Common myeloid progenitor, CD34-positive (primary cell): ENCODE measurements around the gene DAPK1.

Experiments
- CTCF ChIA-PET: fragments of 350-600 bp; sonication (Branson Sonifier 250); formaldehyde crosslinking; loops from one replicate; lab custom pipeline; 2021; ENCODE audit warnings: antibody characterized with exemption; lab: Charles Lee
- POLR2A ChIA-PET: fragments of 350-600 bp; sonication (Branson Sonifier 250); formaldehyde crosslinking; loops from one replicate; lab custom pipeline; 2021; ENCODE audit warnings: antibody characterized with exemption; lab: Charles Lee
- DNase-seq, 3 donors: peaks; one replicate each; pipeline versions ENCODE4 v3.0.0 to v3.0.0-alpha.2; 2013
- H3K27ac ChIP-seq, 2 experiments: 1 replicate in 1 of 2; 2 replicates in 1 of 2; pipeline ENCODE4 v1.7.0; 2013; ENCODE audit warnings: inconsistent platforms in 2 of 2, low read length in 2 of 2, mild to moderate bottlenecking in 2 of 2, low read depth in 1 of 2, moderate library complexity in 1 of 2; ENCODE audit not compliant: severe bottlenecking in 2 of 2, insufficient read depth in 1 of 2, poor library complexity in 1 of 2
- H3K27me3 ChIP-seq, 5 experiments: replicated peaks in 2 of 5; 1 replicate in 3 of 5; 2 replicates in 2 of 5; pipeline versions ENCODE4 v1.6.1 to v1.7.0; 2013; ENCODE audit warnings: low read length in 4 of 5, mild to moderate bottlenecking in 2 of 5, moderate library complexity in 2 of 5, inconsistent platforms in 1 of 5; ENCODE audit not compliant: insufficient read depth in 5 of 5, control insufficient read depth in 4 of 5
- H3K36me3 ChIP-seq, 4 experiments: 1 replicate in 2 of 4; 2 replicates in 2 of 4; pipeline versions ENCODE4 v1.6.1 to v1.7.0; 2013; ENCODE audit warnings: low read length in 3 of 4, control low read depth in 1 of 4, mild to moderate bottlenecking in 1 of 4; ENCODE audit not compliant: control insufficient read depth in 4 of 4, insufficient read depth in 4 of 4
- H3K4me1 ChIP-seq, 4 experiments: 1 replicate in 3 of 4; 2 replicates in 1 of 4; pipeline versions ENCODE4 v1.6.1 to v1.7.1; 2013; ENCODE audit warnings: low read length in 3 of 4, mild to moderate bottlenecking in 3 of 4, control low read depth in 1 of 4, inconsistent platforms in 1 of 4, moderate library complexity in 1 of 4; ENCODE audit not compliant: control insufficient read depth in 4 of 4, insufficient read depth in 4 of 4; ENCODE audit errors: control extremely low read depth in 1 of 4
- H3K4me3 ChIP-seq, 7 experiments: 1 replicate in 4 of 7; 2 replicates in 3 of 7; pipeline versions ENCODE4 v1.5.1 to v1.7.0; 2013; ENCODE audit warnings: mild to moderate bottlenecking in 7 of 7, low read length in 6 of 7, moderate library complexity in 6 of 7, inconsistent platforms in 2 of 7, low read depth in 2 of 7, control low read depth in 1 of 7; ENCODE audit not compliant: insufficient read depth in 4 of 7, control insufficient read depth in 1 of 7; ENCODE audit errors: extremely low read depth in 1 of 7
- H3K9me3 ChIP-seq, 5 experiments: 1 replicate in 4 of 5; 2 replicates in 1 of 5; pipeline versions ENCODE4 v1.6.1 to v1.7.1; 2013; ENCODE audit warnings: low read length in 4 of 5, mild to moderate bottlenecking in 2 of 5, inconsistent platforms in 1 of 5, low read depth in 1 of 5, moderate library complexity in 1 of 5; ENCODE audit not compliant: control insufficient read depth in 4 of 5, insufficient read depth in 2 of 5; ENCODE audit errors: control extremely low read depth in 1 of 5
- WGBS: methylation state at CpG from one replicate; pipeline ENCODE4 v1.1.5; 2013; ENCODE audit not compliant: insufficient coverage; 5-methylcytosine and 5-hydroxymethylcytosine counted together

The DAPK1 gene

DNA sequence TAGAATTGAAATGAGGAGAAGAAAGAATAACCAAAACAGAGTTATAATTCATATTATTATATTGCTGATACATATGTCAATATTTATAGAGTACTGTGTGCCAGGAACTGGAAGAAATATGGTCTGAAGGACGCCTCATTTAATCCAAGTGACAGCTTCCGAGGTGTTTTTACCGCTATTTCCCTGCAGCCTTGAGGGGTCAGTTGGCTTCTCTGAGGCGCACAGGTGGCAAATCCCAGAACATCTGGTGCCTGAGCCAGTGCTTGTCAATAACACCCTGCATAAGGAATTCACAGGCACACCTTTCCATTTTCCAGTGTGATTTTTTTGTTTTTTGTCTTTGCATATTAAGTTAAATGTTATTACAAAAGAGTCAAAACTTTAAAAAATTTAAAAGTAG is 185.0 kb downstream of the DAPK1 start:
- ChIA-PET POLR2A (no interaction called here), CTCF (no interaction called here)
- 97% methylated on average over 3 of the region's 4 CpGs for WGBS

DNA sequence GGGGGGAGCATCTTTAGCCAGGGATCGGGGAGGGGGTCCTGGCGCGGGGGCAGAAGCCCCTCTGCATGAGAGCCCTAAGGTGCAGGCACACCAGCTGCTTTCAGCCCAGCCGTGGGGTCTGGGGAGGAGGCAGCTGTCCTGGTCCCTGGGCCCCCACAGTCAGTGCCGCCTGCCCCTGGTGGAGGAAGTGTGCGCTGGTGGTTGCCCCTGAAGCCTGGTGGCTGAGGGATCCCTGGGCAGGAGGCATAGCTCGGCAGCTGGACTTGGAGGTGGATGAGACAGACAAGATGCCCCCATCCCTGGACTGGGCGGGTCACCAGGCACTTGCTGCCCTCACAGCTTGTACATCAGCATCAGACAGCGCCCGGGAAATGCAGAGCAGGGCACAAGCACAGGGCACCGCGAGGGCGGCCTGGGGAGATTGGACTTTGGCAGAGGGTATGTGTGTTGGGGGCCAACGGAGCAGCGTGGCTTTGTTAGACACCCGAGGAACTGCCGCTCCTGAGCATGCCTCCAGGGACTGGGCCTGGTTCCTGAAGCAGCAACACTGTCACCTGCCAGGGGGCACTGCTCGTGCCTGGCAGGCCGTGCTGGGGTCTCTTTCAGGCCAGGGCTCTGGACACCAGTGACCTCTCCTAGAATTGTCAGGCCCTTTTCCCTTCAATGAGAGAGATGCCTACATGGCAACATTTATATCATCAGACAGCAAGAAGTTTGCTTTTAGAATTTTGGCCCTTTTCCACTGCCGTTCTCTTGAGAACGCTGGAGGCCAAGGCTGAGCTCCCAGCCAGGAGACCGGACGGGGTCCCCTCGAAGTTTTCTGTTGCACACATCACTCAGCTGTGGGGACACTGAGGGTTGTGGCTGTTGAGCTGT is 186.3 kb downstream of the DAPK1 start:
- 89% methylated on average over 22 of the region's 24 CpGs for WGBS
- DNase-seq = no peak
- POLR2A ChIA-PET = interaction anchor here (0.6 kb wide), 1 partner anchor 182 kb away, joined by 3 read pairs; no protein-coding TSS in a partner anchor
- Histone ChIP-seq H3K27ac (no peak overlapping the region), H3K4me3 (no peak overlapping the region), H3K36me3 (peaks cover 23 to 84% (median 51%) of the 10 kb centered on the region in 4 experiments), H3K27me3 (no peaks in the 10 kb centered on the region), H3K9me3 (no peaks in the 10 kb centered on the region), H3K4me1 (peaks cover 0 to 17% (median 6%) of the 10 kb centered on the region in 4 experiments)
- CTCF ChIA-PET = interaction anchor here (1.3 to 2.9 kb wide), 6 partner anchors 10 to 134 kb away, joined by 3 to 7 read pairs (median 5); no protein-coding TSS in a partner anchor

More for the DNA sequence above, 185.0 kb downstream of the DAPK1 start:
- Histone ChIP-seq H3K4me3 (no peak overlapping the region), H3K9me3 (no peaks in the 10 kb centered on the region), H3K27ac (no peak overlapping the region), H3K27me3 (no peaks in the 10 kb centered on the region), H3K36me3 (peaks cover 23 to 83% (median 54%) of the 10 kb centered on the region in 4 experiments), H3K4me1 (peaks cover 0 to 23% (median 8%) of the 10 kb centered on the region in 4 experiments)
- DNase-seq = no peak

DNA sequence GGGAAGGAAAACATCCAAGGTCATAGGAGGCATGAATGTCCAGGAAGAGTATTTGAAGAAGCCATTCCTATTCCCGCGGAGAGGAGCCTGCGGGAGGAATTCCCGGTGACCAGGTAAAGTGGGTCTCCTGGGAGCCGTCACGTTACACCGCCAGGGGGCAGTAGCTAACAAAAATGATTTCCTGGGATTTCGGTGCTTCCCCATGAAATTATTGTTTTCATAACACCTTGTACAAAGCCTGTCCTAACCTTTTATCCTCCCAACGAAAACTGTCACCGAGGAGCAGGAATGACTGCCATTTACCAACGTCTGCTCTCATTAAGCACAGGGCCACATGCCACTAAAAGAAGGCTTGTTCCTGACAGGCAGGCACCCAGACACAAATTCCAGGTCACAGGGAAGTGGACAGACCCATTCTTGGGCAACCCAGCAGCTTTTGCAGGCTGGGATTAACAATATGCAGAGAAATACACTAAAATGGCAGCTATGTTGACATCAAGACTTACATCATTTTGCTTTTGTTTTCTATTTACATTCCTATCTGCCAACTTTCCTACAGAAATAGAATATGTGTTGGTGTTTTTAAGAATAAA is 187.1 kb downstream of the DAPK1 start:
- Histone ChIP-seq H3K36me3 (peaks cover 26 to 86% (median 51%) of the 10 kb centered on the region in 4 experiments), H3K4me3 (no peak overlapping the region), H3K27ac (peak overlapping the region in 1 of 2 experiments; percentile 43), H3K4me1 (peaks cover 0 to 17% (median 6%) of the 10 kb centered on the region in 4 experiments), H3K27me3 (no peaks in the 10 kb centered on the region), H3K9me3 (no peaks in the 10 kb centered on the region)
- POLR2A ChIA-PET = no interaction called here
- CTCF ChIA-PET = interaction anchor here (1.3 to 2.9 kb wide), 6 partner anchors 10 to 133 kb away, joined by 3 to 7 read pairs (median 5); no protein-coding TSS in a partner anchor
- DNase-seq = no peak
- 97% methylated on average over 11 of the region's 11 CpGs for WGBS

DNA sequence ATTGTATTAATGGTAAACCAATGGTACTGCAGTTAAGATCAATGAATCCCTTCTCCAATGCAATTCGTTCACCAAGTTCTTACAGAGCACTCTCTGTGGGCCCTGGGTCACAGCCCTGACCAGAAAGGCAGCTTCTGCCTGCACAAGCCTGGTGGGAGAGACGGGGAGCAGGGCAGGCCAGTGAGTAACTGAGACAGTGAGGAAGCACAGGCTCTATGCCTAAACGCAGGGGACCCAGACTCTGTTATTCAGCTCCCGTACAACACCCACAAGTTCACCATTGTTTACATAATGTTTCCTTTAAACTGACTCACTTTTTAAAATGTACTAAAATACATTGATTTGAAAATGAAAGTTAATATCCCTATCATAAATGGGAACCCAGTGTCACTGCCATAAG is 187.8 kb downstream of the DAPK1 start:
- no peak for DNase-seq
- 94% methylated on average over 2 of the region's 4 CpGs for WGBS
- CTCF ChIA-PET = interaction anchor here (0.5 to 2.9 kb wide), 7 partner anchors 14 to 196 kb away, joined by 3 to 7 read pairs (median 5); no protein-coding TSS in a partner anchor
- H3K4me3 ChIP-seq = no peak overlapping the region
- H3K27me3 ChIP-seq = no peaks in the 10 kb centered on the region
- POLR2A ChIA-PET = no interaction called here
- H3K4me1 ChIP-seq = peaks cover 0 to 17% (median 6%) of the 10 kb centered on the region in 4 experiments
- H3K27ac ChIP-seq = peak overlapping the region in 1 of 2 experiments; percentile 43
- H3K9me3 ChIP-seq = no peaks in the 10 kb centered on the region
- peaks cover 27 to 89% (median 51%) of the 10 kb centered on the region in 4 experiments for H3K36me3 ChIP-seq

DNA sequence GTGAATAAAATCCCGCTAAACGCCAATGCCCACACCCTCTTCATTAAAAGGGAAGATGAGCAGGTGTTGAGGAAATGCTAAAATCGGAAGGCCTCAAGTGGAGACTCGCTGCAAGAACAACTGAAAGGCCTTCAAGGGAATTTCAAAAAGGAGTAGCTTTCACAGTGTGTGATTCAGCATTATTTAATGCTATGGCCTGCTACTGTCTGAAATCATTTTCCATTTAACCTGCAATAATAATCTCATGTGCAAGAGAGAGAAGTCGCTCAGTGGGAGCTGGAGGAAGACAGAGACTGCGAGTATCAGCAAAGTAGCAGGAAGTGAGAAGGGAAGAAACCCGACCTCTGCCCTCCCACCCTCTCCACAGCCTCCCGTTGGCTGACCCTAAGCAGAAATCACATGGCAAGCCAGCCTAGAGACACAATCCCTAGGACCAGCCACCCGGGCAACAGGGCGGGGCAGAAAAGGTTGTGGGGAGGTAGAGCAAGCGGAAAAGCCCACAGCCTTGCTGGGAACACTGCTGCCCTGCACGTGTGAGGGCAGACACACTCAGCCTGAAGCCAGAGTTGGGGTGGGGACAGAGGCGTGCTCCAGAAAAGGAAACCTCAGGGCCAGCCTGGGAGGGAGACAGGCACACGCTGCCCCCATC is 188.3 kb downstream of the DAPK1 start:
- peak; percentile 24 to 74 (median 66) for DNase-seq
- H3K9me3 ChIP-seq = peaks cover 0 to 3% (median 0%) of the 10 kb centered on the region in 5 experiments
- H3K36me3 ChIP-seq = peaks cover 31 to 91% (median 50%) of the 10 kb centered on the region in 4 experiments
- ChIA-PET CTCF (interaction anchor here (0.5 to 2.9 kb wide), 4 partner anchors 14 to 197 kb away, joined by 3 to 7 read pairs (median 3); no protein-coding TSS in a partner anchor), POLR2A (no interaction called here)
- H3K27me3 ChIP-seq = no peaks in the 10 kb centered on the region
- peak overlapping the region in 1 of 2 experiments; percentile 43 for H3K27ac ChIP-seq
- 50% methylated on average over 9 of the region's 14 CpGs for WGBS
- H3K4me1 ChIP-seq = peaks cover 0 to 17% (median 6%) of the 10 kb centered on the region in 4 experiments
- H3K4me3 ChIP-seq = no peak overlapping the region

DNA sequence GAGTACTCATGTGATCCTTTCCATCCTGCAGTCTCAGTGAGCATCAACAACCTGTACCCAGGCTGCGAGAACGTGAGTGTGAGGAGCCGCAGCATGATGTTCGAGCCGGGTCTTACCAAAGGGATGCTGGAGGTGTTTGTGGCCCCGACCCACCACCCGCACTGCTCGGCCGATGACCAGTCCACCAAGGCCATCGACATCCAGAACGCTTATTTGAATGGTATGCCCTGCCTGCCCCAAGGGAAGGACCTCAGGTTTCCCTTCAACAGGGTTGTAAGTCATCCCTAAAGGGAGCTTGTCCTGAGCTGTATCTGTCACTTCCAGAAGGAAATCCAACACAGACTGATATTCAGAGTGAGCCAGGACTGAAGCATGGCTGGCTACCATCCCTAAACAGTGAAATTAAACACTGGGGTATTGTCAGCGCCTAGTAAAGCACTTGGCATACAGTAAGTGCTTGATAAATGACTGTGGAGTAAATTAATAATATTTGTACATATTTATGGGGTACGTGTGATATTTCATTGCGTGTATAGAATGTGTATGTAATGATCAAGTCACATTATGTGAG is 188.9 kb downstream of the DAPK1 start:
- WGBS = 95% methylated on average over 11 of the region's 14 CpGs
- POLR2A ChIA-PET = no interaction called here
- Histone ChIP-seq H3K4me3 (no peak overlapping the region), H3K36me3 (peaks cover 31 to 91% (median 45%) of the 10 kb centered on the region in 4 experiments), H3K4me1 (peaks cover 0 to 17% (median 6%) of the 10 kb centered on the region in 4 experiments), H3K9me3 (peaks cover 0 to 3% (median 0%) of the 10 kb centered on the region in 5 experiments), H3K27ac (peak overlapping the region in 1 of 2 experiments; percentile 22), H3K27me3 (no peaks in the 10 kb centered on the region)
- no peak for DNase-seq
- CTCF ChIA-PET = interaction anchor here (1.1 to 2.9 kb wide), 3 partner anchors 13 to 125 kb away, joined by 3 to 7 read pairs (median 3); no protein-coding TSS in a partner anchor
